HCT116 (cell line): ENCODE data around the gene SAT1. TPM values are rescaled to one million over a fixed set of nuclear protein-coding genes. Genes with fewer than 3 reads are reported as not detected.

ENCODE experiments used
- ATAC-seq: fragments of 200-7000 bp; cut with Tn5 transposase; 2 replicates; pipeline ENCODE4 v1.9.1; 2020; ENCODE audit warnings: mild to moderate bottlenecking, moderate library complexity
- BruUV-seq: library from RNA; stranded (reverse); fragments of 400-500 nt; replicated peaks from 2 replicates; lab custom pipeline; 2021; lab: Mats Ljungman, UMichigan
- CTCF ChIA-PET: fragments of 300-600 bp; sonication (Branson Sonifier 250); formaldehyde crosslinking; loops from one replicate; lab custom pipeline; 2021; ENCODE audit warnings: antibody characterized with exemption; lab: Charles Lee
- POLR2A ChIA-PET: fragments of 300-600, 350-600 bp; sonication (Branson Sonifier 250); formaldehyde crosslinking; loops from one replicate; lab custom pipeline; 2021; ENCODE audit warnings: antibody characterized with exemption; lab: Charles Lee
- RAD21 ChIA-PET, 2 experiments: fragments of 300-600 bp; sonication (Branson Sonifier 250); formaldehyde crosslinking; loops; one replicate each; lab custom pipeline; 2023; ENCODE audit warnings: low total read pairs in 2 of 2; ENCODE audit not compliant: uncharacterized antibody in 2 of 2, unreplicated experiment in 2 of 2, low non-redundant PET in 1 of 2; lab: Charles Lee
- DNase-seq: peaks from one replicate; pipeline ENCODE4 v3.0.0-alpha.2; 2010; ENCODE audit warnings: low read depth, low spot score
- H2AFZ ChIP-seq: fragments of 200-600 bp; shearing (Covaris generic), sonication (generic); 2 replicates; pipeline ENCODE4 v1.6.1; 2017; ENCODE audit warnings: low read depth, mixed run types, mixed read lengths, antibody characterized with exemption, low read length; ENCODE audit not compliant: poor library complexity, severe bottlenecking
- H3K27ac ChIP-seq: 2 replicates; pipeline ENCODE4 v1.5.1; 2012; ENCODE audit warnings: low read depth, low read length
- H3K27me3 ChIP-seq: fragments of 200-600 bp; sonication (generic); 2 replicates; pipeline ENCODE4 v1.6.1; 2016; ENCODE audit warnings: mixed run types, low read length, mixed read lengths; ENCODE audit not compliant: insufficient read depth
- H3K36me3 ChIP-seq, 2 experiments: fragments of 200-500 bp in 1 of 2; fragments of 200-600 bp in 1 of 2; sonication (Bioruptor generic) in 1 of 2; sonication (generic) in 1 of 2; 2 replicates each; pipeline versions ENCODE4 v1.5.1 to v1.6.1; 2014 to 2016; ENCODE audit warnings: low read length in 2 of 2, inconsistent platforms in 1 of 2, mixed read lengths in 1 of 2, mixed run types in 1 of 2; ENCODE audit not compliant: insufficient read depth in 2 of 2, control insufficient read depth in 1 of 2
- H3K4me1 ChIP-seq, 2 experiments: fragments of 200-600 bp in 1 of 2; sonication (generic) in 1 of 2; 2 replicates each; pipeline versions ENCODE4 v1.5.1 to v1.6.1; 2012 to 2017; ENCODE audit warnings: low read length in 2 of 2, inconsistent platforms in 1 of 2, mild to moderate bottlenecking in 1 of 2, mixed read lengths in 1 of 2, mixed run types in 1 of 2, moderate library complexity in 1 of 2; ENCODE audit not compliant: insufficient read depth in 2 of 2, control insufficient read depth in 1 of 2
- H3K4me2 ChIP-seq: fragments of 200-600 bp; sonication (generic); 2 replicates; pipeline ENCODE4 v1.6.1; 2017; ENCODE audit warnings: mixed run types, low read length, mixed read lengths
- H3K4me3 ChIP-seq, 2 experiments: fragments of 200-600 bp in 1 of 2; sonication (generic) in 1 of 2; replicated peaks in 1 of 2; 2 replicates each; pipeline ENCODE4 v1.5.1; 2011 to 2016; ENCODE audit warnings: low read length in 2 of 2, control low read depth in 1 of 2, low read depth in 1 of 2, mild to moderate bottlenecking in 1 of 2, mixed read lengths in 1 of 2, mixed run types in 1 of 2
- H3K79me2 ChIP-seq: fragments of 200-600 bp; sonication (generic); 2 replicates; pipeline ENCODE4 v1.6.1; 2017; ENCODE audit warnings: mild to moderate bottlenecking, mixed run types, low read length, moderate library complexity, mixed read lengths; ENCODE audit not compliant: insufficient read depth
- H3K9ac ChIP-seq: fragments of 200-600 bp; sonication (generic); 2 replicates; pipeline ENCODE4 v1.6.1; 2016; ENCODE audit warnings: low read length, mixed read lengths
- H3K9me2 ChIP-seq: fragments of 200-600 bp; sonication (generic), shearing (Covaris generic); 2 replicates; pipeline ENCODE4 v1.6.1; 2017; ENCODE audit warnings: mixed run types, mild to moderate bottlenecking, moderate library complexity; ENCODE audit not compliant: insufficient read depth
- H3K9me3 ChIP-seq, 2 experiments: fragments of 200-500 bp in 1 of 2; fragments of 200-600 bp in 1 of 2; sonication (Bioruptor generic) in 1 of 2; sonication (generic) in 1 of 2; 2 replicates each; pipeline ENCODE4 v1.6.1; 2014 to 2017; ENCODE audit warnings: low read length in 2 of 2, mixed read lengths in 2 of 2, inconsistent platforms in 1 of 2, low read depth in 1 of 2, mild to moderate bottlenecking in 1 of 2, mixed run types in 1 of 2, moderate library complexity in 1 of 2; ENCODE audit not compliant: control insufficient read depth in 1 of 2, insufficient read depth in 1 of 2
- H4K20me1 ChIP-seq: fragments of 200-600 bp; sonication (generic), shearing (Covaris generic); 2 replicates; pipeline ENCODE4 v1.6.1; 2017; ENCODE audit warnings: mixed run types, mild to moderate bottlenecking, moderate library complexity; ENCODE audit not compliant: insufficient read depth
- ELF1 ChIP-seq: IDR thresholded peaks from 2 replicates; pipeline ENCODE4 v1.6.1; 2012; ENCODE audit warnings: low read depth, borderline replicate concordance
- FOSL1 ChIP-seq: IDR thresholded peaks from 2 replicates; pipeline ENCODE4 v1.6.1; 2012; ENCODE audit warnings: low read depth
- JUND ChIP-seq: IDR thresholded peaks from 2 replicates; pipeline ENCODE4 v1.6.1; 2012
- POLR2A ChIP-seq: IDR thresholded peaks from 2 replicates; pipeline ENCODE4 v1.7.0; 2011; ENCODE audit warnings: borderline replicate concordance; ENCODE audit not compliant: insufficient read depth, insufficient read length; ENCODE audit errors: extremely low read depth
- SP1 ChIP-seq: IDR thresholded peaks from 2 replicates; pipeline ENCODE4 v1.6.1; 2012; ENCODE audit warnings: low read depth
- intact Hi-C: fragments of 100-400 bp; cut with micrococcal nuclease; formaldehyde crosslinking; loops from 2 replicates; pipeline ENCODE4 v1.10.0; 2022
- total RNA-seq: library from RNA; stranded (reverse); gene quantifications from one replicate; pipeline ENCODE4 v1.2.1, GENCODE V29; 2021; ENCODE audit not compliant: unreplicated experiment
- TF ChIP-seq, protein P1 (sequence below): IDR thresholded peaks from 2 replicates; pipeline ENCODE4 v1.6.1; 2011; ENCODE audit warnings: mild to moderate bottlenecking, low read length, moderate library complexity; ENCODE audit not compliant: insufficient replicate concordance; ENCODE audit errors: extremely low read depth
- TF ChIP-seq, protein P2 (sequence below), 3 experiments: fragments of 200-600 bp in 1 of 3; sonication (generic) in 1 of 3; IDR thresholded peaks in 2 of 3; conservative IDR thresholded peaks in 1 of 3; 2 replicates each; pipeline ENCODE4 v1.5.1; 2012 to 2017; ENCODE audit warnings: low read depth in 2 of 3, low read length in 2 of 3, antibody characterized with exemption in 1 of 3, borderline replicate concordance in 1 of 3, control low read depth in 1 of 3, mild to moderate bottlenecking in 1 of 3, mixed read lengths in 1 of 3, mixed run types in 1 of 3, moderate library complexity in 1 of 3; ENCODE audit not compliant: insufficient read depth in 1 of 3
- TF ChIP-seq, protein P3 (sequence below): IDR thresholded peaks from 2 replicates; pipeline ENCODE4 v1.6.1; 2012; ENCODE audit warnings: low read depth

Gene SAT1
- total RNA-seq, 1 experiment from 2014 or later = 821 TPM

DNA sequence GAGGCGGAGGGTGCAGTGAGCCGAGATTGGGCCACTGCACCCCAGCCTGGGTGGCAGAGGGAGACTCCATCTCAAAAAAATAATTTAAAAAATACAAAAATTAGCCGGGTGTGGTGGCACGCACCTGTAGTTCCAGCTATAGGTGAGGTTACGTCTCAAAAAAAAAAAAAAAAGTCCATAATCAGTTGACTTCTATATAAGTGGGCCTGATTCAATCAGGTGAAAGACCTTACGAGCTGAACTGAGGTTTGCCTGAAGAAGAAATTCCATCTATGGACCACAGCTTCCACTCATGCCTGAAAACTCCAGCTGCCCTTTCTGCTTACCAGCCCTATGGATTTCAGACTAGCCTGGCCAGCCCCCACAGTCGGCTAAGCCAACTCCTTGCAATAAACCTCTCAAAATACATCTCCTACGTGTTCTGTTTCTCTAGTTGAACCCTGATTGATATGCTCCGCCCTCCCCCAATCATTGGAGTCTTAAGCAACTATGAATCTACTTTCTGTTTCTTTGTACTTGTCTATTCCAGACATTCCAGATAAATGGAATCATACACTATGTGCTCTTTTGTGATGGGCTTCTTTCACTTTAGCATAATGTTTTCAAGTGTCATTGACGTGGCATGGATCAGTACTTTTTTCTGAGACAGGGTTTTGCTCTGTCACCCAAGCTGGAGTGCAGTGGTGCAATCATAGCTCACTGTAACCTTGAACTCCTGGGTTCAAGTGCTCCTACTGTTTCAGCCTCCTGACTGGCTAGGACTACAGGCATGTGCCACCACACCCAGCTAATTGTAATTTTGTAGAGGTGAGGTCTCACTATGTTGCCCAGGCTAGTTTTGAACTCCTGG lies 36.6 kb downstream of the SAT1 start:
- intact Hi-C loops = no loop called here
- Histone ChIP-seq H3K4me1 (peaks cover 28 to 34% of the 10 kb centered on the region in 2 experiments), H4K20me1 (no peaks in the 10 kb centered on the region), H3K9me3 (no peaks in the 10 kb centered on the region), H3K4me3 (no peak overlapping the region), H3K36me3 (no peaks in the 10 kb centered on the region), H3K9me2 (no peaks in the 10 kb centered on the region), H3K9ac (no peak overlapping the region), H3K27ac (0 out of 2 replicates have a peak overlapping the region, but pooled peaks have one; percentile 42), H2AFZ (no peak overlapping the region), H3K27me3 (no peaks in the 10 kb centered on the region), H3K4me2 (peak overlapping the region; percentile 46)
- DNase-seq = no peak
- ChIA-PET CTCF (no interaction called here), POLR2A (interaction anchor here (1.0 to 1.8 kb wide), 2 partner anchors 11 to 12 kb away, joined by 3 to 4 read pairs; no protein-coding TSS in a partner anchor), RAD21 (no interaction called here)
- 0 out of 2 replicates have a peak, but pooled peaks have one; percentile 21 for ATAC-seq
- TF ChIP-seq, protein P1, sequence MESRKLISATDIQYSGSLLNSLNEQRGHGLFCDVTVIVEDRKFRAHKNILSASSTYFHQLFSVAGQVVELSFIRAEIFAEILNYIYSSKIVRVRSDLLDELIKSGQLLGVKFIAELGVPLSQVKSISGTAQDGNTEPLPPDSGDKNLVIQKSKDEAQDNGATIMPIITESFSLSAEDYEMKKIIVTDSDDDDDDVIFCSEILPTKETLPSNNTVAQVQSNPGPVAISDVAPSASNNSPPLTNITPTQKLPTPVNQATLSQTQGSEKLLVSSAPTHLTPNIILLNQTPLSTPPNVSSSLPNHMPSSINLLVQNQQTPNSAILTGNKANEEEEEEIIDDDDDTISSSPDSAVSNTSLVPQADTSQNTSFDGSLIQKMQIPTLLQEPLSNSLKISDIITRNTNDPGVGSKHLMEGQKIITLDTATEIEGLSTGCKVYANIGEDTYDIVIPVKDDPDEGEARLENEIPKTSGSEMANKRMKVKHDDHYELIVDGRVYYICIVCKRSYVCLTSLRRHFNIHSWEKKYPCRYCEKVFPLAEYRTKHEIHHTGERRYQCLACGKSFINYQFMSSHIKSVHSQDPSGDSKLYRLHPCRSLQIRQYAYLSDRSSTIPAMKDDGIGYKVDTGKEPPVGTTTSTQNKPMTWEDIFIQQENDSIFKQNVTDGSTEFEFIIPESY = no peak
- TF ChIP-seq SP1 = 0 out of 2 replicates have a peak, but pooled peaks have one; percentile 2
- TF ChIP-seq, all 23 proteins: peak for 1
- no TSS peak for BruUV-seq
- H3K79me2 ChIP-seq = no peaks in the 10 kb centered on the region

DNA sequence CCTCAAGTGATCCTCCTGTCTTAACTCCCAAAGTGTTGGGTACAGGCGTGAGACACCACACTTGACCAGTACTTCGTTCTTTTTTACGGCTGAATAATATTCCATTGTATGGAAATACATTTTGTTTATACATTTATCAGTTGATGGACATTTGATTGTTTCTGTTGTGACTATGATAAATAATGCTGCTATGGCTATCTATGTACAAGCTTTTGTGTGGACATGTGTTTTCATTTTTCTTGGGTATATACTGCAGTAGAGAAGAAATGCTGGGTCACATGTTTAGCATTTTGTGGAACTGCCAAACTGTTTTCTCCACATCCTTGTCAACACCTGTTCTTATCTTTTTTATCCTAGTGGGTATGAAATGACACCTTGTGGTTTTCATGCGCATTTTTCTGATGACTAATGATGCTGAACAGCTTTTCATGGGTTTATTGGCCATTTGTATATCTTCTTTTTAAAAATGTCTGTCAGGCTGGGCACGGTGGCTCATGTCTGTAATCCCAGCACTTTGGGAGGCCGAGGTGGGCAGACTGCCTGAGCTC lies 37.3 kb downstream of the SAT1 start:
- ChIA-PET CTCF (no interaction called here), RAD21 (interaction anchor here in 1 of 2 experiments (0.7 kb wide), 1 partner anchor 39 kb away, joined by 3 read pairs; no protein-coding TSS in a partner anchor), POLR2A (interaction anchor here (1.0 to 1.8 kb wide), 2 partner anchors 13 to 38 kb away, joined by 3 to 4 read pairs; partner anchors contain the start of gene SAT1)
- Histone ChIP-seq H3K36me3 (no peaks in the 10 kb centered on the region), H3K9me2 (no peaks in the 10 kb centered on the region), H3K4me2 (peak overlapping the region; percentile 46), H2AFZ (no peak overlapping the region), H3K79me2 (no peaks in the 10 kb centered on the region), H3K9me3 (no peaks in the 10 kb centered on the region), H4K20me1 (no peaks in the 10 kb centered on the region), H3K27me3 (no peaks in the 10 kb centered on the region), H3K27ac (peak overlapping the region; percentile 42), H3K4me3 (no peak overlapping the region), H3K4me1 (peaks cover 27 to 34% of the 10 kb centered on the region in 2 experiments), H3K9ac (no peak overlapping the region)
- DNase-seq (peak; percentile 36), ATAC-seq (peak; percentile 58)
- intact Hi-C loops = no loop called here
- BruUV-seq = no TSS peak
- TF ChIP-seq, protein P2, sequence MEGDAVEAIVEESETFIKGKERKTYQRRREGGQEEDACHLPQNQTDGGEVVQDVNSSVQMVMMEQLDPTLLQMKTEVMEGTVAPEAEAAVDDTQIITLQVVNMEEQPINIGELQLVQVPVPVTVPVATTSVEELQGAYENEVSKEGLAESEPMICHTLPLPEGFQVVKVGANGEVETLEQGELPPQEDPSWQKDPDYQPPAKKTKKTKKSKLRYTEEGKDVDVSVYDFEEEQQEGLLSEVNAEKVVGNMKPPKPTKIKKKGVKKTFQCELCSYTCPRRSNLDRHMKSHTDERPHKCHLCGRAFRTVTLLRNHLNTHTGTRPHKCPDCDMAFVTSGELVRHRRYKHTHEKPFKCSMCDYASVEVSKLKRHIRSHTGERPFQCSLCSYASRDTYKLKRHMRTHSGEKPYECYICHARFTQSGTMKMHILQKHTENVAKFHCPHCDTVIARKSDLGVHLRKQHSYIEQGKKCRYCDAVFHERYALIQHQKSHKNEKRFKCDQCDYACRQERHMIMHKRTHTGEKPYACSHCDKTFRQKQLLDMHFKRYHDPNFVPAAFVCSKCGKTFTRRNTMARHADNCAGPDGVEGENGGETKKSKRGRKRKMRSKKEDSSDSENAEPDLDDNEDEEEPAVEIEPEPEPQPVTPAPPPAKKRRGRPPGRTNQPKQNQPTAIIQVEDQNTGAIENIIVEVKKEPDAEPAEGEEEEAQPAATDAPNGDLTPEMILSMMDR (IDR thresholded peaks at IDR 0.05 in 2 of 3, conservative IDR thresholded peaks at IDR 0.05 in 1 of 3; ENCODE audit: borderline replicate concordance in 1 of 3, insufficient read depth in 1 of 3, low read depth in 2 of 3, low read length in 2 of 3) = 0 out of 6 replicates have a peak, but pooled peaks of 1 of the 3 experiments have one; percentile 5
- TF ChIP-seq POLR2A (no peak), ELF1 (no peak), FOSL1 (peak; percentile 44; the same call in 1 of the 2 replicates), JUND (peak; percentile 40; the same call in 1 of the 2 replicates), SP1 (peak; percentile 12; the same call in 1 of the 2 replicates)
- TF ChIP-seq, protein P3, sequence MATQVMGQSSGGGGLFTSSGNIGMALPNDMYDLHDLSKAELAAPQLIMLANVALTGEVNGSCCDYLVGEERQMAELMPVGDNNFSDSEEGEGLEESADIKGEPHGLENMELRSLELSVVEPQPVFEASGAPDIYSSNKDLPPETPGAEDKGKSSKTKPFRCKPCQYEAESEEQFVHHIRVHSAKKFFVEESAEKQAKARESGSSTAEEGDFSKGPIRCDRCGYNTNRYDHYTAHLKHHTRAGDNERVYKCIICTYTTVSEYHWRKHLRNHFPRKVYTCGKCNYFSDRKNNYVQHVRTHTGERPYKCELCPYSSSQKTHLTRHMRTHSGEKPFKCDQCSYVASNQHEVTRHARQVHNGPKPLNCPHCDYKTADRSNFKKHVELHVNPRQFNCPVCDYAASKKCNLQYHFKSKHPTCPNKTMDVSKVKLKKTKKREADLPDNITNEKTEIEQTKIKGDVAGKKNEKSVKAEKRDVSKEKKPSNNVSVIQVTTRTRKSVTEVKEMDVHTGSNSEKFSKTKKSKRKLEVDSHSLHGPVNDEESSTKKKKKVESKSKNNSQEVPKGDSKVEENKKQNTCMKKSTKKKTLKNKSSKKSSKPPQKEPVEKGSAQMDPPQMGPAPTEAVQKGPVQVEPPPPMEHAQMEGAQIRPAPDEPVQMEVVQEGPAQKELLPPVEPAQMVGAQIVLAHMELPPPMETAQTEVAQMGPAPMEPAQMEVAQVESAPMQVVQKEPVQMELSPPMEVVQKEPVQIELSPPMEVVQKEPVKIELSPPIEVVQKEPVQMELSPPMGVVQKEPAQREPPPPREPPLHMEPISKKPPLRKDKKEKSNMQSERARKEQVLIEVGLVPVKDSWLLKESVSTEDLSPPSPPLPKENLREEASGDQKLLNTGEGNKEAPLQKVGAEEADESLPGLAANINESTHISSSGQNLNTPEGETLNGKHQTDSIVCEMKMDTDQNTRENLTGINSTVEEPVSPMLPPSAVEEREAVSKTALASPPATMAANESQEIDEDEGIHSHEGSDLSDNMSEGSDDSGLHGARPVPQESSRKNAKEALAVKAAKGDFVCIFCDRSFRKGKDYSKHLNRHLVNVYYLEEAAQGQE = no peak
